Endothelial cell of umbilical vein (primary cell): Measurements from ENCODE around the gene UHRF1. TPM values are rescaled to one million over a fixed set of nuclear protein-coding genes. Genes with fewer than 3 reads are reported as not detected.
A peak's percentile ranks its signal among the peaks of the same experiment; 100 is the strongest.

Experiments used
- BruUV-seq: library from RNA; stranded (reverse); fragments of 400-500 nt; replicated peaks from 2 replicates; lab custom pipeline; 2021; lab: Mats Ljungman, UMichigan
- CTCF ChIA-PET: fragments of 300-600, 350-600 bp; sonication (Branson Sonifier 250); formaldehyde crosslinking; loops from one replicate; lab custom pipeline; 2021; ENCODE audit warnings: antibody characterized with exemption, inconsistent platforms; lab: Charles Lee
- POLR2A ChIA-PET: fragments of 300-600, 350-600 bp; sonication (Branson Sonifier 250); formaldehyde crosslinking; loops from one replicate; lab custom pipeline; 2021; ENCODE audit warnings: antibody characterized with exemption, inconsistent platforms; lab: Charles Lee
- DNase-seq: peaks from one replicate; pipeline ENCODE4 v3.0.0-alpha.2; 2011; ENCODE audit warnings: low read depth, low spot score
- FAIRE-seq: peaks from 2 replicates; lab custom pipeline; 2011; peaks lifted over from hg19 to GRCh38; lab: Jason Lieb, UNC
- H2AFZ ChIP-seq: 2 replicates; pipeline ENCODE4 v1.6.0; 2012; ENCODE audit warnings: low read depth, low read length, control low read depth, inconsistent platforms
- H3K27ac ChIP-seq: 2 replicates; pipeline ENCODE4 v1.5.1; 2011; ENCODE audit warnings: low read depth, mild to moderate bottlenecking, control low read depth, low read length, moderate library complexity; ENCODE audit not compliant: insufficient read depth
- H3K27me3 ChIP-seq, 2 experiments: 2 replicates each; pipeline versions ENCODE4 v1.6.0 to v1.6.1; 2011; ENCODE audit warnings: low read length in 2 of 2, mixed read lengths in 1 of 2; ENCODE audit not compliant: control insufficient read depth in 2 of 2, insufficient read depth in 2 of 2
- H3K36me3 ChIP-seq, 2 experiments: 2 replicates in 1 of 2; 3 replicates in 1 of 2; pipeline ENCODE4 v1.5.1; 2011; ENCODE audit warnings: low read length in 2 of 2, mild to moderate bottlenecking in 1 of 2, moderate library complexity in 1 of 2; ENCODE audit not compliant: control insufficient read depth in 2 of 2, insufficient read depth in 2 of 2; ENCODE audit errors: extremely low read depth in 1 of 2
- H3K4me1 ChIP-seq: 3 replicates; pipeline ENCODE4 v1.5.1; 2011; ENCODE audit warnings: mild to moderate bottlenecking, low read length; ENCODE audit not compliant: control insufficient read depth, insufficient read depth; ENCODE audit errors: extremely low read depth
- H3K4me2 ChIP-seq: 2 replicates; pipeline ENCODE4 v1.6.1; 2011; ENCODE audit warnings: low read length, control low read depth, mixed read lengths; ENCODE audit not compliant: insufficient read depth
- H3K4me3 ChIP-seq, 3 experiments: fragments of 200-600 bp in 1 of 3; sonication (generic), shearing (Covaris generic) in 1 of 3; replicated peaks in 1 of 3; 2 replicates each; pipeline ENCODE4 v1.5.1; 2011 to 2016; ENCODE audit warnings: control low read depth in 3 of 3, low read length in 3 of 3, mild to moderate bottlenecking in 2 of 3, inconsistent platforms in 1 of 3, low read depth in 1 of 3, moderate library complexity in 1 of 3; ENCODE audit not compliant: insufficient read depth in 1 of 3
- H3K79me2 ChIP-seq: 2 replicates; pipeline ENCODE4 v1.6.0; 2012; ENCODE audit warnings: low read length, inconsistent platforms; ENCODE audit not compliant: control insufficient read depth, insufficient read depth
- H3K9ac ChIP-seq: replicated peaks from 2 replicates; pipeline ENCODE3; 2011; ENCODE audit warnings: low read length, control low read depth; ENCODE audit not compliant: insufficient read depth; ENCODE audit errors: extremely low read depth
- H3K9me1 ChIP-seq: replicated peaks from 3 replicates; pipeline ENCODE4 v1.6.0; 2011; ENCODE audit warnings: mild to moderate bottlenecking, low read length; ENCODE audit not compliant: control insufficient read depth, insufficient read depth; ENCODE audit errors: extremely low read depth
- H3K9me3 ChIP-seq: replicated peaks from 2 replicates; pipeline ENCODE4 v1.5.1; 2012; ENCODE audit warnings: low read length, inconsistent platforms; ENCODE audit not compliant: control insufficient read depth, insufficient read depth
- H4K20me1 ChIP-seq: replicated peaks from 2 replicates; pipeline ENCODE3; 2011; ENCODE audit warnings: mild to moderate bottlenecking, low read length; ENCODE audit not compliant: control insufficient read depth, insufficient read depth; ENCODE audit errors: extremely low read depth
- EZH2 ChIP-seq: IDR thresholded peaks from 2 replicates; pipeline ENCODE4 v1.6.1; 2012; ENCODE audit warnings: borderline replicate concordance, low read depth, mild to moderate bottlenecking, moderate library complexity, low read length, inconsistent platforms; ENCODE audit not compliant: severe bottlenecking
- FOS ChIP-seq: IDR thresholded peaks from 2 replicates; pipeline ENCODE4 v1.6.1; 2011; ENCODE audit warnings: mild to moderate bottlenecking, low read length, moderate library complexity, borderline replicate concordance; ENCODE audit not compliant: insufficient read depth
- GATA2 ChIP-seq: IDR thresholded peaks from 2 replicates; pipeline ENCODE4 v1.7.0; 2011; ENCODE audit warnings: low read depth, mild to moderate bottlenecking, moderate library complexity, mixed read lengths, low read length; ENCODE audit not compliant: insufficient read length, insufficient read depth
- JUN ChIP-seq: IDR thresholded peaks from 2 replicates; pipeline ENCODE4 v1.6.1; 2011; ENCODE audit warnings: borderline replicate concordance, low read depth; ENCODE audit not compliant: insufficient read length, insufficient read depth
- MYC ChIP-seq: IDR thresholded peaks from one replicate; pipeline ENCODE4 v1.6.1; 2011; ENCODE audit warnings: mild to moderate bottlenecking, low read depth, low read length
- POLR2A ChIP-seq: IDR thresholded peaks from 2 replicates; pipeline ENCODE4 v1.6.1; 2012; ENCODE audit warnings: low read depth, mild to moderate bottlenecking, control low read depth, low read length
- POLR2AphosphoS5 ChIP-seq: IDR thresholded peaks from 2 replicates; pipeline ENCODE4 v1.6.1; 2012; ENCODE audit warnings: low read depth, mild to moderate bottlenecking, control low read depth, low read length, moderate library complexity; ENCODE audit not compliant: insufficient read depth
- dilution Hi-C: fragments of 300-500 bp; cut with MboI; formaldehyde crosslinking; loops from one replicate; pipeline ENCODE4 v1.15.0; 2019; ENCODE audit warnings: low sequenced_read_pairs; ENCODE audit not compliant: extremely low pct_ligation_motif_present
- intact Hi-C: fragments of 100-400 bp; cut with micrococcal nuclease; formaldehyde crosslinking; loops from one replicate; pipeline ENCODE4 v1.10.0; 2022
- polyA plus RNA-seq, 4 experiments: library from polyadenylated mRNA; depleted of rRNA in 3 of 4; stranded (reverse) in 3 of 4; unstranded in 1 of 4; fragments of >200 nt; gene quantifications; 2 replicates each; pipeline versions ENCODE4 v1.2.1 to v1.2.3, GENCODE V29; 2011 to 2012; ENCODE audit warnings: missing spikeins in 1 of 4
- total RNA-seq: library from RNA; stranded (reverse); gene quantifications from 2 replicates; pipeline ENCODE4 v1.2.3, GENCODE V29; 2021
- TF ChIP-seq, protein P1 (sequence below): IDR thresholded peaks from 2 replicates; pipeline ENCODE4 v1.6.1; 2011; ENCODE audit not compliant: insufficient read depth, insufficient read length
- TF ChIP-seq, protein P2 (sequence below), 2 donors: IDR thresholded peaks; 1 replicate in 1 of 2; 2 replicates in 1 of 2; pipeline ENCODE4 v1.5.1; 2011; ENCODE audit warnings: low read length in 2 of 2, mild to moderate bottlenecking in 2 of 2, moderate library complexity in 2 of 2, control low read depth in 1 of 2, inconsistent platforms in 1 of 2, low read depth in 1 of 2; ENCODE audit not compliant: insufficient read depth in 1 of 2; ENCODE audit errors: extremely low read depth in 1 of 2

The UHRF1 gene
- total and polyA plus RNA-seq, 2 donors (not counting 3 experiments of a cell fraction or from before 2014, with no cell fraction given): 13.3 to 76.8 TPM

DNA sequence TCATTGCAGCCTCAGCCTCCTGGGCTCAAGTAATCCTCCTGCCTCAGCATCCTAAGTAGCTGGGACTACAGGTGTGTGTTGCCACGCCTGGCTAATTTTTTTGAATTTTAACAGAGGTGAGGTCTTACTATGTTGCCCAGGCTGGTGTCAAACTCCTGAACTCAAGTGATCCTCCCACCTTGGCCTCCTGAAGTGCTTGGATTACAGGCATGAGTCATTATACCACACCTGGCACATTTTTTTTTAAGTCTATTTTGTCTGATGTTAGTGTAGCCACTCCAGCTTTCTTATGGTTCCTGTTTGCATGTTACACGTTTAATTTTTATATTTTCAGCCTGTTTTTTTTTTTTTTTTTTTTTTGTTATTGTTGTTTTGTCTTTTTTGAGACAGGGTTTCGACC is 84.4 kb downstream of the UHRF1 start:
- intact Hi-C loops: no loop called here
- H4K20me1 ChIP-seq: peaks cover 7% of the 10 kb centered on the region
- H3K27ac ChIP-seq: no peak overlapping the region
- DNase-seq: no peak
- H3K9ac ChIP-seq: no peak overlapping the region
- ChIA-PET CTCF (no interaction called here), POLR2A (no interaction called here)
- no peak overlapping the region for H3K4me3 ChIP-seq
- no peaks in the 10 kb centered on the region for H3K9me3 ChIP-seq
- no TSS peak for BruUV-seq
- TF ChIP-seq JUN (no peak), FOS (no peak), POLR2AphosphoS5 (no peak)
- TF ChIP-seq, protein P1, sequence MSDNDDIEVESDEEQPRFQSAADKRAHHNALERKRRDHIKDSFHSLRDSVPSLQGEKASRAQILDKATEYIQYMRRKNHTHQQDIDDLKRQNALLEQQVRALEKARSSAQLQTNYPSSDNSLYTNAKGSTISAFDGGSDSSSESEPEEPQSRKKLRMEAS: no peak
- H3K27me3 ChIP-seq: no peaks in the 10 kb centered on the region
- H3K9me1 ChIP-seq: no peaks in the 10 kb centered on the region
- peak; percentile 70 for FAIRE-seq
- H3K36me3 ChIP-seq: no peaks in the 10 kb centered on the region
- H3K4me2 ChIP-seq: no peak overlapping the region
- dilution Hi-C loops: no loop called here
- no peaks in the 10 kb centered on the region for H3K4me1 ChIP-seq
- no peak overlapping the region for H2AFZ ChIP-seq
- peaks cover 42% of the 10 kb centered on the region for H3K79me2 ChIP-seq

DNA sequence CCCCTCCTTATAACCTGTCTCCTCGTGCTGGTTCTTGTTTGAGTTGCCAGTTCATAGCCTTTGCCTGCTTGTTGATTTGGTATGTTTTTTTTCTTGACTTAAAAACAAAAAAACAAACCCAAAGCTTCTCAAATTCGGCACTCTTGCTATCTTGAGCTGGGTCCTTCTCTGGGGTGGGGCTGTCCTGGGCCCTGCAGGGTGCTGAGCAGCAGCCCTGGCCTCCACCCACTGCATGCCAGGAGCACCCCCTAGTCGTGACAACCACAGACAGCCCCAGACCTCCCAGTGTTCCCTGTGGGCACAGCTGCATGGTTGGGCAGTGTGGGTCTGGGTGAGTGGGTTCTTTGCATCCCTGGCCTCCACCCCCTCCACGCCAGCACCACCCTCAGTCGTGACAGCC is 87.4 kb downstream of the UHRF1 start:
- Histone ChIP-seq H3K79me2 (peaks cover 24% of the 10 kb centered on the region), H3K9me1 (no peaks in the 10 kb centered on the region), H3K27me3 (no peaks in the 10 kb centered on the region), H3K27ac (no peak overlapping the region), H3K4me3 (no peak overlapping the region), H3K4me1 (no peaks in the 10 kb centered on the region), H4K20me1 (peaks cover 4% of the 10 kb centered on the region), H3K9me3 (no peaks in the 10 kb centered on the region), H3K9ac (no peak overlapping the region), H3K36me3 (no peaks in the 10 kb centered on the region), H3K4me2 (no peak overlapping the region), H2AFZ (no peak overlapping the region)
- no peak for DNase-seq
- no peak for TF ChIP-seq POLR2A
- no peak for TF ChIP-seq POLR2AphosphoS5
- no peak for TF ChIP-seq EZH2
- TF ChIP-seq FOS: no peak
- TF ChIP-seq MYC: no peak
- TF ChIP-seq, protein P2, sequence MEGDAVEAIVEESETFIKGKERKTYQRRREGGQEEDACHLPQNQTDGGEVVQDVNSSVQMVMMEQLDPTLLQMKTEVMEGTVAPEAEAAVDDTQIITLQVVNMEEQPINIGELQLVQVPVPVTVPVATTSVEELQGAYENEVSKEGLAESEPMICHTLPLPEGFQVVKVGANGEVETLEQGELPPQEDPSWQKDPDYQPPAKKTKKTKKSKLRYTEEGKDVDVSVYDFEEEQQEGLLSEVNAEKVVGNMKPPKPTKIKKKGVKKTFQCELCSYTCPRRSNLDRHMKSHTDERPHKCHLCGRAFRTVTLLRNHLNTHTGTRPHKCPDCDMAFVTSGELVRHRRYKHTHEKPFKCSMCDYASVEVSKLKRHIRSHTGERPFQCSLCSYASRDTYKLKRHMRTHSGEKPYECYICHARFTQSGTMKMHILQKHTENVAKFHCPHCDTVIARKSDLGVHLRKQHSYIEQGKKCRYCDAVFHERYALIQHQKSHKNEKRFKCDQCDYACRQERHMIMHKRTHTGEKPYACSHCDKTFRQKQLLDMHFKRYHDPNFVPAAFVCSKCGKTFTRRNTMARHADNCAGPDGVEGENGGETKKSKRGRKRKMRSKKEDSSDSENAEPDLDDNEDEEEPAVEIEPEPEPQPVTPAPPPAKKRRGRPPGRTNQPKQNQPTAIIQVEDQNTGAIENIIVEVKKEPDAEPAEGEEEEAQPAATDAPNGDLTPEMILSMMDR (IDR thresholded peaks at IDR 0.05; ENCODE audit: extremely low read depth in 1 of 2, insufficient read depth in 1 of 2, low read depth in 1 of 2, low read length in 2 of 2): no peak
- no peak for TF ChIP-seq JUN
- no peak for TF ChIP-seq GATA2
- TF ChIP-seq, protein P1: no peak
- no peak for FAIRE-seq
- no TSS peak for BruUV-seq
- intact Hi-C loops (no loop called here), dilution Hi-C loops (no loop called here)
- POLR2A ChIA-PET: no interaction called here
- CTCF ChIA-PET: interaction anchor here (0.6 to 1.2 kb wide), 2 partner anchors 18 to 138 kb away, joined by 3 read pairs; no protein-coding TSS in a partner anchor
